ENCODE results near the gene C1QTNF1.

The C1QTNF1 gene

GRCh38 chr17:79023886-79024771 lies at the start of gene C1QTNF1:
Gene C1QTNF1 (plus strand): TSS chr17:79024169. CDS start chr17:79043969, 19,800 bp downstream.
- no peak for DNase-seq (ENCODE audit: low read depth, low spot score)
- H3K27ac ChIP-seq, result peak within 1 kb of the TSS; percentile 65

- peak overlapping the region; percentile 90 for H3K27ac ChIP-seq
Measured at GRCh38 chr17:78974635-78975591, 49.1 kb upstream of the C1QTNF1 start.

GRCh38 chr17:78976907-78977680 lies 46.9 kb upstream of the C1QTNF1 start:
- peak overlapping the region; percentile 90 for H3K27ac ChIP-seq
- DNase-seq (ENCODE audit: low read depth, low spot score), result no peak

More at GRCh38 chr17:78974635-78975591, 49.1 kb upstream of the C1QTNF1 start:
- no peak for DNase-seq (ENCODE audit: low read depth, low spot score)

GRCh38 chr17:78977681-78977943 lies 46.4 kb upstream of the C1QTNF1 start:
- no peak for DNase-seq (ENCODE audit: low read depth, low spot score)
- no peak overlapping the region for H3K27ac ChIP-seq

GRCh38 chr17:78977997-78978973 lies 45.7 kb upstream of the C1QTNF1 start:
- no peak for DNase-seq (ENCODE audit: low read depth, low spot score)
- H3K27ac ChIP-seq, result no peak overlapping the region

GRCh38 chr17:78979780-78980623 lies 44.0 kb upstream of the C1QTNF1 start, which contains the start of gene LGALS3BP:
Gene LGALS3BP (minus strand): TSS chr17:78979923. CDS start chr17:78977191, 2,732 bp downstream.
- peak within 1 kb of the TSS; percentile 50 for H3K27ac ChIP-seq
- DNase-seq (ENCODE audit: low read depth, low spot score), result no peak

GRCh38 chr17:78980624-78980972 lies 43.4 kb upstream of the C1QTNF1 start:
- DNase-seq (ENCODE audit: low read depth, low spot score), result no peak
- no peak overlapping the region for H3K27ac ChIP-seq

GRCh38 chr17:78981010-78981888 lies 42.7 kb upstream of the C1QTNF1 start:
- DNase-seq (ENCODE audit: low read depth, low spot score), result no peak
- H3K27ac ChIP-seq, result no peak overlapping the region

GRCh38 chr17:78985395-78985794 lies 38.6 kb upstream of the C1QTNF1 start:
- H3K27ac ChIP-seq, result no peak overlapping the region
- no peak for DNase-seq (ENCODE audit: low read depth, low spot score)

- peak overlapping the region; percentile 79 for H3K27ac ChIP-seq
- DNase-seq (ENCODE audit: low read depth, low spot score), result no peak
Measured at GRCh38 chr17:78986048-78986648, 37.8 kb upstream of the C1QTNF1 start.

- no peak for DNase-seq (ENCODE audit: low read depth, low spot score)
- H3K27ac ChIP-seq, result peak overlapping the region; percentile 79
Measured at GRCh38 chr17:78986649-78987328, 37.2 kb upstream of the C1QTNF1 start.

- DNase-seq (ENCODE audit: low read depth, low spot score), result no peak
- H3K27ac ChIP-seq, result peak overlapping the region; percentile 79
Measured at GRCh38 chr17:78988152-78988551, 35.8 kb upstream of the C1QTNF1 start.

GRCh38 chr17:78990349-78991016 lies 33.5 kb upstream of the C1QTNF1 start:
- no peak for DNase-seq (ENCODE audit: low read depth, low spot score)
- no peak overlapping the region for H3K27ac ChIP-seq

- DNase-seq (ENCODE audit: low read depth, low spot score), result no peak
- H3K27ac ChIP-seq, result no peak overlapping the region
Measured at GRCh38 chr17:78991017-78991738, 32.8 kb upstream of the C1QTNF1 start.

GRCh38 chr17:78991906-78992532 lies 31.9 kb upstream of the C1QTNF1 start:
- DNase-seq (ENCODE audit: low read depth, low spot score), result no peak

More at GRCh38 chr17:78991906-78992532, 31.9 kb upstream of the C1QTNF1 start:
- no peak overlapping the region for H3K27ac ChIP-seq
